ENCODE results near the gene TFPT.

DNA sequence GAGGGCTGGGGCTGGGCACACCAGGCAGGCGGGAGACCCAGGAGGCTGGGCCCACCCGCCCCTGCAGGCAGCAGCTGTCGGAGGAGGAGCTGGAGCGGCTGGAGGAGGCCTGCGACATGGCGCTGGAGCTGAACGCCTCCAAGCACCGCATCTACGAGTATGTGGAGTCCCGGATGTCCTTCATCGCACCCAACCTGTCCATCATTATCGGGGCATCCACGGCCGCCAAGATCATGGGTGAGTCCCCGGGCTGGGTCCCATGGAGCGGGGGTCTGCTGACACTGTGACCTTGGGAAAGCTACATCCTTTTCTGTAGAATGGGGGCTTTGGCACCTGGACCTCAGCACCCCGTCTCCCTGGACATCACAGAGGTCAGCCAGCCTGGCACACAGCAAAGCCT lies 8.2 kb upstream of the TFPT start:
- TF ChIP-seq CTCF (conservative IDR thresholded peaks at IDR 0.05; ENCODE audit: low read depth, low read length) (no peak), RCOR1 (IDR thresholded peaks at IDR 0.05; ENCODE audit: insufficient replicate concordance, low read length) (no peak)

All from IMR-90 (cell line).